Esophagus squamous epithelium (tissue), 4 donors: ENCODE measurements around the gene SPATA31E1.

Experiments
- CTCF ChIP-seq, 6 experiments: fragments of 450-650 bp in 4 of 6; fragments of 200-600 bp in 2 of 6; sonication (generic) in 2 of 6; IDR thresholded peaks; one replicate each; pipeline ENCODE4 v1.5.1; 2016 to 2019; ENCODE audit warnings: antibody characterized with exemption in 6 of 6, mild to moderate bottlenecking in 4 of 6, moderate library complexity in 4 of 6
- POLR2A ChIP-seq, 4 donors: fragments of 450-650 bp; IDR thresholded peaks; one replicate each; pipeline ENCODE4 v1.6.1; 2017; ENCODE audit warnings: antibody characterized with exemption in 4 of 4, mild to moderate bottlenecking in 4 of 4, moderate library complexity in 3 of 4

- TF ChIP-seq CTCF (IDR thresholded peaks at IDR 0.05) (no peak), POLR2A (IDR thresholded peaks at IDR 0.05) (no peak)
Observed at GRCh38 chr9:87885484-87886189, 3.0 kb downstream of the SPATA31E1 start.
